Activated CD8-positive, alpha-beta memory T cell treated with anti-CD3 and anti-CD28 coated beads, Interleukin-2, amount 50 U/mL, for 1 hour (primary cell): ENCODE measurements around the gene IL34.
"Not testable (repeated sequence)": the region's sequence is repeated elsewhere in the genome, so short reads cannot be mapped to it uniquely, and the experiment has no call there.

Experiments
- DNase-seq: peaks from one replicate; pipeline ENCODE4 v3.0.0-alpha.2; 2020; ENCODE audit errors: extremely low read depth

Gene IL34

DNA sequence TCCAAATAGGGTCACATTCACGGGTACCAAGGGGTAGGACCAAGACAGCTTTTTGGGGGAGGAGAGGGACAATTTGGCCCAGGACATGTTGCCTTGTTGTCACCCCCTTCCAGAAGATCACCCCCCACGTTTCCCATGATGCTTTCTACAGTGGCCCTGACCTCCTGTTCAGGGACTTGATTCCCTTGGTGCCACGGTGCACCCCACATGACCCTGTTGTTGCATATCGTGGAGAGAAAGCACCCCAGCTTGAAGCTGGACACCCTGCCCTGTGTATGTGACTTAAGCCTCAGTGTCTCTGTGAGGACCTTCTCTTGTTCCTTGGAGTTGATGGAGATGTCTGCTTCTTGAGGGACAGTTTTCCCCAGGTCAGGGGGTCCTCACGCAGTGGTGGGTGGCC lies 12.6 kb downstream of the IL34 start:
- no peak for DNase-seq

- no peak for DNase-seq
These were observed 13.2 kb downstream of the IL34 start for GRCh38 chr16:70659546-70659945.

GRCh38 chr16:70659953-70660671 lies 13.8 kb downstream of the IL34 start:
- no peak for DNase-seq

GRCh38 chr16:70660672-70661350 lies 14.5 kb downstream of the IL34 start:
- DNase-seq: no peak

GRCh38 chr16:70661534-70661917 lies 15.2 kb downstream of the IL34 start:
- DNase-seq: no peak

DNA sequence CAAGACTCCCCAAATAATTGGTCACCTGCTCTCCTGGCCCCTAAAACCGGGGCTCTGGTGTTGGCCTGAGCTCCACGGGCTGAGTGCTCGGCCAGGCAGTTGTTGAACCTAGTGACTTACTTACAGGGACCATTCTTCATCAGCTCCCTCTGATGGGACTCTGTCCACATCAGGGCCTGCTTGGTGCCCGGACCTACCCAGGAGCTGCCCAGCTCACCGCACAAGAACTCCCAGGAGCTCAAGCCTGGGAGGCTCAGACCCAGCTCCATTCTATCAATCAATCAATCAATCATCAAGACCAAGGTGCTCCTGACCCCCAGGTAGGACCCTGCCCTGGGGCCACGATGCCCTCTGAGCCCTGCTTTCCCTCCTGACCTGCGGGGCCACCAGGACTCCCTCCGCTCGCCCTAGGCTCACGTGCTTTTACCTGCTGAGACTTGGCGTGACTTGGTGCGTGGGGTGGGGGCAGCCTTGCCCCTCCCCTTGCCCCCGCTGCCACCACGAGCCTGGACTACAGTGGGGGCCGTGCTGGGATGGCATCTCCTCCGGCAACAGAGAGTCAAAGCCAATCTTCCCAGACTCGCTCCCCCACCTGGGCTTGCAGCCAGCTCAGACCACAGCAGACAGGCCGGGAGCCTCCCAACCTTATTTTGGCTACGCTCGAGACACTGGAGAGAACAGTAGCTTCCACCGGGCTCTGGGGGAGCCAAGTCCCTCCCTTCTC lies 15.7 kb downstream of the IL34 start:
- DNase-seq: no peak

GRCh38 chr16:70662991-70663523 lies 16.7 kb downstream of the IL34 start:
- DNase-seq: no peak

- no peak for DNase-seq
These were observed 17.4 kb downstream of the IL34 start for GRCh38 chr16:70663524-70664324.

- no peak for DNase-seq
These were observed 18.2 kb downstream of the IL34 start for GRCh38 chr16:70664325-70665112.

GRCh38 chr16:70665113-70665694 lies 18.8 kb downstream of the IL34 start:
- no peak for DNase-seq

- no peak for DNase-seq
These were observed 19.7 kb downstream of the IL34 start for GRCh38 chr16:70665806-70666735.

DNA sequence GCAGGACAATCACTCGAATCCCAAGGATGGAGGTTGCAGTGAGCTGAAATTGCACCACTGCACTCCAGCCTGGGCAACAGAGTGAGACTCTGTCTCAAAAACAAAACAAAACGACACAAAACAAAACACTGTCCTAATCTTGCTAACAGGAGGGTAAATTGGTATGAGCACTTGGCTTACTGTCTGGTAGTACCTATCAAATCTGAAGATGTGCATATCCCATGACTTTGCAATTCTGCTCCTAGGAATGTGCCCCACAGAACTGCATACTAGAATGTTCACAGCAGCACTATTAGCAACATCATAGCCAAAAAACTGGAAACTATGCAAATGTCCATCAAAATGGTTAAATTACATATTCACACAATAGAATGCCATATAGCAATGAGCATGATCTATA lies 23.8 kb downstream of the IL34 start:
- DNase-seq: no peak

- DNase-seq: not testable (repeated sequence)
These were observed 24.6 kb downstream of the IL34 start for GRCh38 chr16:70670938-70671337.

GRCh38 chr16:70674221-70675014 lies 28.1 kb downstream of the IL34 start:
- no peak for DNase-seq

GRCh38 chr16:70675851-70676513 lies 29.6 kb downstream of the IL34 start:
- DNase-seq: no peak

DNA sequence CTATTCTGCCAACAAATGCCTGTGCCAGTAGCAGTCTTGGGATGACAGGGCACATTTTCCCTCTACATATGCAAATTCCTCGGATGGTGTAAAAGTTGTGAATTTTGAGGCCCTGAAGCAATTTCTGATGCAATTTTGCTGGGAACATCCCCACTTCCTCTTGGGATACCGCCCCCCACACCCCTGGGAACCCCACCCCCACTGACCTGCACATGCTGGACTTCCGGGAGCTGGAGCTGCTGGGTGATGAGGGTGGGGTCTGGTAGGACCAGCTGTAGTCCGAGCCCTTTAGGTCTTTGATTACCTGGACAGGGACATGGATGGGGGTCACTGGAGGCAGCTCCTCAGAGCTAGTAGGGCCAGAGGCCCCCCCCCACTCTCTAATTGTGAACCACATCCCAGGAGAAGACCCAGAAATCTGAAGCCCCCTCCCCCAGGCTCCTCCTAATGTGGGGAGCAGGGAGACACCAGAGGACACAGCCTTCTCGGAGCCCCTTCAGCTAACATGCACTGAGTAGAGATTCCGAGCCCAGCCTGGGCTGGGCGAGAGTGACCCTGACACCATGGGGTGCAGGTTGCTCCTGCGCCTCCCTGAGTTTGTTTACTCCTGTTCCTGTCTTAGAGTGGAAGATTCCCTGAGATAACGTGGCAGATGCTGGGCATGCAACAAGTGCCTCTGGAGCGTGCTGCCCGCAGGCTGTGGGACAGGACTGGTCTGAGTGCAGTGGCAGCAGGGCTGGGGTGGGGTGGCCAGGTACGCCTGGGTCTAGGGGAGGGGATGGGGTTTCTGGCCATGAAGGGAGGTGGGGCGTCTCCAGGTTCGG lies 30.5 kb downstream of the IL34 start:
- no peak for DNase-seq

DNA sequence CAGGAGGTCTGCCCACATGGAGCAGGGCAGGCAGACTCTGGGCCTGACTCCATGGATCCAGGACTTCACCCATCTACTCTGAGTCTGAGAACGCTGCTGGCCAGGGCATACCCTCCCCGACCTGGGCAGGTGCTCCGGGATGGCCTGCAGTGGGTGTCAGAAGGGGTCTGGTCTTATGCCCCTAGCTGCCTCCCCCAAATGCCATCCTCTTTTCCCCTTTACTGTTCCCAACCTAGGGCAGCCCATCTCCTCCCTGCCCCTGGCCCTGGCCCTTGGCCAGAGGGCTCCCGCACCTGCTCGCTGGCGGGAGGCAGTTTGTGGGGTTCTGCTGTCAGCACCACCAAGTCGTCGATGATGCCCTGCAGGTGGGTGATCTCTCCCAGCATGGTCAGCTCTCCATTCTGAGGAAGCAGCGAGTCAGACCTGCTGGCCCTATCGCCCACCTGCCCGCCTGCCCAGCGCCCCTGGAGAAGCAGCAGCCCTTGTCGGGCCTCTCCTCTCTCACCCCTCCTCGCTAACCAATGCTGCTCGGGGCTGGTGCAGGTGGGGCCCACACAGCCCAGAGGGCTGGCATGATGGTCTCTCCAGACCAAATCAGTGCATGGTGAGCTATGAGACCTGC lies 31.3 kb downstream of the IL34 start:
- DNase-seq: no peak
